ENCODE measurements around the gene SMIM13. TPM values are rescaled to one million over a fixed set of nuclear protein-coding genes. Genes with fewer than 3 reads are reported as not detected.

Gene SMIM13
- polyA plus RNA-seq, 2 of the 4 experiments (the other 2 are of a cell fraction): 12.7 to 12.8 TPM

GRCh38 chr6:11143394-11144371 is 50.0 kb downstream of the SMIM13 start (continued):
- TF ChIP-seq ZSCAN20 (CRISPR knock-in tag; IDR thresholded peaks at IDR 0.05): peak; percentile 55; the same call in 1 of the 2 replicates
- TF ChIP-seq RARB (CRISPR knock-in tag; IDR thresholded peaks at IDR 0.05): no peak
- TF ChIP-seq JUNB (IDR thresholded peaks at IDR 0.05): peak; percentile 74
- TF ChIP-seq PBX3 (IDR thresholded peaks at IDR 0.05): no peak
- peak; percentile 84 for TF ChIP-seq NFE2L2 (conservative IDR thresholded peaks at IDR 0.05; ENCODE audit: low read length)
- peak; percentile 98 for TF ChIP-seq E2F6 (IDR thresholded peaks at IDR 0.05; ENCODE audit: borderline replicate concordance, low read depth)
- TF ChIP-seq SMC3 (IDR thresholded peaks at IDR 0.05): no peak
- TF ChIP-seq RNF2 (IDR thresholded peaks at IDR 0.05; ENCODE audit: borderline replicate concordance, low read depth): no peak
- TF ChIP-seq GATA3 (IDR thresholded peaks at IDR 0.05; ENCODE audit: borderline replicate concordance): peak; percentile 64; the same call in 1 of the 2 replicates
- TF ChIP-seq TFCP2L1 (CRISPR knock-in tag; IDR thresholded peaks at IDR 0.05): peak; percentile 39; the same call in 1 of the 2 replicates
- no peak for TF ChIP-seq KDM5A (IDR thresholded peaks at IDR 0.05)
- no peak for TF ChIP-seq RCOR1 (IDR thresholded peaks at IDR 0.05; ENCODE audit: low read depth, low read length)
- TF ChIP-seq ATOH8 (CRISPR knock-in tag; IDR thresholded peaks at IDR 0.05; ENCODE audit: low read depth): peak; percentile 84
- no peak for TF ChIP-seq MAZ (IDR thresholded peaks at IDR 0.05; ENCODE audit: borderline replicate concordance, low read depth, low read length)
- no peak; the same call in 1 of the 2 replicates for TF ChIP-seq HOXA7 (CRISPR knock-in tag; IDR thresholded peaks at IDR 0.05)
- TF ChIP-seq HOXB13 (CRISPR knock-in tag; IDR thresholded peaks at IDR 0.05; ENCODE audit: low read depth): peak; percentile 87; the same call in 1 of the 2 replicates
- TF ChIP-seq BCL3 (IDR thresholded peaks at IDR 0.05): no peak
- no peak for TF ChIP-seq EHMT2 (IDR thresholded peaks at IDR 0.05; ENCODE audit: low read depth)
- no peak for TF ChIP-seq CBX8 (IDR thresholded peaks at IDR 0.05)
- TF ChIP-seq HES2 (IDR thresholded peaks at IDR 0.05): no peak
- no peak for TF ChIP-seq ELK1 (IDR thresholded peaks at IDR 0.05; ENCODE audit: low read depth, low read length)
- TF ChIP-seq MAX (IDR thresholded peaks at IDR 0.05): peak; percentile 100
- peak; percentile 79; the same call in 1 of the 2 replicates for TF ChIP-seq HOXB5 (CRISPR knock-in tag; IDR thresholded peaks at IDR 0.05)
- TF ChIP-seq ZNF302 (CRISPR knock-in tag; IDR thresholded peaks at IDR 0.05): peak; percentile 72; the same call in 1 of the 2 replicates

All from A549 (cell line).